Calu3 (cell line): Measurements from ENCODE around the gene TMEM30A. TPM values are rescaled to one million over a fixed set of nuclear protein-coding genes. Genes with fewer than 3 reads are reported as not detected.

Experiments
- Bru-seq: library from RNA; stranded (reverse); fragments of 400-500 nt; gene quantifications from one replicate; lab custom pipeline; 2021; lab: Mats Ljungman, UMichigan
- BruChase-seq, 2 experiments: library from RNA; stranded (reverse); fragments of 400-500 nt; gene quantifications; one replicate each; lab custom pipeline; 2021; lab: Mats Ljungman, UMichigan
- BruUV-seq: library from RNA; stranded (reverse); fragments of 400-500 nt; replicated peaks from 2 replicates; lab custom pipeline; 2021; lab: Mats Ljungman, UMichigan
- CTCF ChIA-PET: fragments of 300-600 bp; sonication (Branson Sonifier 250); formaldehyde crosslinking; loops from one replicate; lab custom pipeline; 2022; ENCODE audit warnings: antibody characterized with exemption; lab: Charles Lee
- DNase-seq: peaks from one replicate; pipeline ENCODE4 v3.0.0; 2022
- H3K27ac Mint-ChIP-seq: one replicate; pipeline ENCODE4 v1.8.0; 2022; ENCODE audit warnings: mixed read lengths; ENCODE audit not compliant: unreplicated experiment
- H3K27me3 Mint-ChIP-seq: one replicate; pipeline ENCODE4 v1.8.0; 2022; ENCODE audit warnings: mixed read lengths; ENCODE audit not compliant: unreplicated experiment
- H3K36me3 Mint-ChIP-seq: one replicate; pipeline ENCODE4 v1.8.0; 2022; ENCODE audit warnings: mild to moderate bottlenecking, moderate library complexity, mixed read lengths; ENCODE audit not compliant: insufficient read depth, unreplicated experiment
- H3K4me1 Mint-ChIP-seq: one replicate; pipeline ENCODE4 v1.8.0; 2022; ENCODE audit warnings: mild to moderate bottlenecking, low read depth, mixed read lengths; ENCODE audit not compliant: unreplicated experiment
- H3K4me3 Mint-ChIP-seq: one replicate; pipeline ENCODE4 v1.8.0; 2022; ENCODE audit warnings: mild to moderate bottlenecking, low read depth, moderate library complexity, mixed read lengths; ENCODE audit not compliant: unreplicated experiment
- H3K9me3 Mint-ChIP-seq: one replicate; pipeline ENCODE4 v1.8.0; 2022; ENCODE audit warnings: low read depth, mixed read lengths; ENCODE audit not compliant: unreplicated experiment
- intact Hi-C: fragments of 100-400 bp; cut with micrococcal nuclease; formaldehyde crosslinking; loops from one replicate; pipeline ENCODE4 v1.10.0; 2022; ENCODE audit not compliant: unreplicated experiment
- long read RNA-seq: library from polyadenylated mRNA; stranded (forward); transcript quantifications from one replicate; pipeline ENCODE4 v2.0.0, GENCODE V29; 2022
- total RNA-seq: library from RNA; stranded (reverse); gene quantifications from 2 replicates; pipeline ENCODE4 v1.2.3, GENCODE V29; 2022
- TF ChIP-seq, protein P1 (sequence below): fragments of 200-600 bp; IDR thresholded peaks from one replicate; pipeline ENCODE4 v1.8.0; 2022; ENCODE audit warnings: antibody characterized with exemption; ENCODE audit not compliant: unreplicated experiment

Gene TMEM30A
- total RNA-seq (105 and 141 TPM in 2 replicates), Bru-seq, nascent RNA (percentile 90 among the genes with signal in this experiment), BruChase-seq, experiment 1, labeled RNA remaining after a 6-hour chase (percentile 97 among the genes with signal in this experiment), BruChase-seq, experiment 2, labeled RNA remaining after a 2-hour chase (percentile 93 among the genes with signal in this experiment)
- long read RNA-seq, full-length matches to known transcripts: 244 of 326 reads
- long read RNA-seq, partial matches to known transcripts: 11 of 326 reads
- long read RNA-seq, other reads (novel, unspliced or antisense): 71 of 326 reads

DNA sequence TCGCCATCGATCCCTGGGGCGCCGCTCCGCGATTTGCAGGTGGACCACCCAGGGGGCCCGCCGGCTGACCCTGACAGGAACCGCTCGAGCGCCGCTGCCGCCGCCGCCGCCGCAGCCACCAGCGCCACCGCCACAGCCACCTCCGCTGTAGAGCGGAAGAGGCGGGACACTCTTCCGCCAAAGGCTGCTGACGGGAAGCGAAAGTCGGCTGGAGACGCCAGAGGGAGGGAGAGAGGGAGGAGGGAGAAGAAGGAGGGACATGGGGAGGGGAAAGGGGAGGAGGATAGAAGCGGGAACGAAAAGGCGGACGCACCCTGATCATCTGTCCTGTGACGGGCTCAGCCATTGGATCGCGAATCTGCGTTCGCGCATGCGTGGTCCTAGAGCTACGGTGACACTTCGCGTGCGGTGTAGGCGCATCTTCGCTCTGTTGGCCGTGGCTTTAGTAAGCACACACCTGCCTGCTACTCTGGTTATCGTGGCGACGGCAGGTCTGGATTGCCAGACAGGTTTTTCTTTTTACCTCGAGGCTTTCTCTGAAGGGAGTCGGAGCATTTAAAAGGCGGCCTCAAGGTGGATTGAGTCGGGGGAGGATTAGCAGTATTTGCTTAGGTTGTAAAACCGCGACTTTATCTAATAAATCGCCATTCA lies at the start of gene TMEM30A:
Gene TMEM30A, minus strand, starts transcription at position 161 of the 651 bp plus-strand sequence. Its CDS starts 154 bp downstream, at position 7.
- Mint-ChIP-seq H3K27me3 (no peaks in the 10 kb centered on the region), H3K9me3 (no peaks in the 10 kb centered on the region), H3K4me3 (no peak within 1 kb of the TSS), H3K4me1 (peaks cover 13% of the 10 kb centered on the region), H3K27ac (no peak within 1 kb of the TSS), H3K36me3 (peaks cover 4% of the 10 kb centered on the region)
- CTCF ChIA-PET: interaction anchor here (0.6 to 1.5 kb wide), 5 partner anchors 13 to 216 kb away, joined by 3 to 5 read pairs (median 4); no protein-coding TSS in a partner anchor
- TF ChIP-seq, protein P1, sequence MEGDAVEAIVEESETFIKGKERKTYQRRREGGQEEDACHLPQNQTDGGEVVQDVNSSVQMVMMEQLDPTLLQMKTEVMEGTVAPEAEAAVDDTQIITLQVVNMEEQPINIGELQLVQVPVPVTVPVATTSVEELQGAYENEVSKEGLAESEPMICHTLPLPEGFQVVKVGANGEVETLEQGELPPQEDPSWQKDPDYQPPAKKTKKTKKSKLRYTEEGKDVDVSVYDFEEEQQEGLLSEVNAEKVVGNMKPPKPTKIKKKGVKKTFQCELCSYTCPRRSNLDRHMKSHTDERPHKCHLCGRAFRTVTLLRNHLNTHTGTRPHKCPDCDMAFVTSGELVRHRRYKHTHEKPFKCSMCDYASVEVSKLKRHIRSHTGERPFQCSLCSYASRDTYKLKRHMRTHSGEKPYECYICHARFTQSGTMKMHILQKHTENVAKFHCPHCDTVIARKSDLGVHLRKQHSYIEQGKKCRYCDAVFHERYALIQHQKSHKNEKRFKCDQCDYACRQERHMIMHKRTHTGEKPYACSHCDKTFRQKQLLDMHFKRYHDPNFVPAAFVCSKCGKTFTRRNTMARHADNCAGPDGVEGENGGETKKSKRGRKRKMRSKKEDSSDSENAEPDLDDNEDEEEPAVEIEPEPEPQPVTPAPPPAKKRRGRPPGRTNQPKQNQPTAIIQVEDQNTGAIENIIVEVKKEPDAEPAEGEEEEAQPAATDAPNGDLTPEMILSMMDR: no peak
- BruUV-seq: no TSS peak
- DNase-seq: peak; percentile 96
- intact Hi-C loops: loop anchor here (2.0 kb wide), 1 partner anchor 18 kb away; no protein-coding TSS in a partner anchor

DNA sequence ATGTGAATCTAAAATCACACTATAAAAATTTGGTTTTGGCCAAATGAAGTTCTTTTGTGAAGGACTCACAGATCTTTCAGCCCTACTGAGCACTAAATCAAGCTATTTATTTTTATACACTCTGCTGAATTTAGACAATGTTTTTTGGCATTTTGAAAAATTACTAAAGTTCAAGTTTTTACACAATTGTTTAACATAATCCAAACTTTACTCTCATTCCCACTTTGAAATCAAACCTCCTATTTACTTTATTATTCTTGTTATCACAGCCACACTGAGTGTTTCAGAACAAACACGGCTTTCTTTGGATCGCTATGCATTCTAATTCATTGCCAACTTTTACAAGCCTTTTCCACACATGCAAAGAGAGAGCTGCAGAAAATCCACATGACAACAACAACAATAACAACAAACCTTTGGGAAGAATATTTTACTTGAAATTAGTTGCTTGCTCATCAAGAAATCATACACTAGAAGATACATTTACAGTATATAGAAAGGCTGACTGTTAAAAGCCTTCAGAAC lies 49.1 kb upstream of the TMEM30A start:
- CTCF ChIA-PET: interaction anchor here (0.6 kb wide), 1 partner anchor 308 kb away, joined by 3 read pairs; no protein-coding TSS in a partner anchor
- Mint-ChIP-seq H3K4me1 (no peaks in the 10 kb centered on the region), H3K36me3 (no peaks in the 10 kb centered on the region), H3K4me3 (no peak overlapping the region), H3K27me3 (no peaks in the 10 kb centered on the region), H3K9me3 (no peaks in the 10 kb centered on the region), H3K27ac (no peak overlapping the region)
- TF ChIP-seq, protein P1: no peak
- no TSS peak for BruUV-seq
- intact Hi-C loops: no loop called here
- no peak for DNase-seq

DNA sequence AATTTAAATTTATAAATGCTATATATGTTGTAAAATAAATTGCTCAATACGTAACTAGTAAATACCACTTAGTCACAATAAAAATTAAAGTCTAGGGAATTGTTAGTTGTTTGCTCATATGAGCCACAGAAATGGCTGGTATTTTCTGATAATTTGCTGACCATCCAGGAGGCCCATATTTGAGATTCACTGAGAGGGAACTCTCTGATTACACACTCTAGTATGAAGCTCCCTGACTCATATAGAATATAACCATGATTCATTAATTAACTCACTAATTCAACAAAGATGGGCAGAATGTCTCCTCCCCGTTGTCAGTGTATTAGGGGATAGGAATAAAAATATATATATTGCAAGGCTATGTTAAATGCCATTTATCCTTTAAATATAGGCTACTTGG lies 46.6 kb upstream of the TMEM30A start:
- CTCF ChIA-PET: no interaction called here
- TF ChIP-seq, protein P1: no peak
- no TSS peak for BruUV-seq
- Mint-ChIP-seq H3K4me3 (no peak overlapping the region), H3K27ac (no peak overlapping the region), H3K27me3 (no peaks in the 10 kb centered on the region), H3K9me3 (no peaks in the 10 kb centered on the region), H3K4me1 (no peaks in the 10 kb centered on the region), H3K36me3 (no peaks in the 10 kb centered on the region)
- intact Hi-C loops: no loop called here
- DNase-seq: no peak

DNA sequence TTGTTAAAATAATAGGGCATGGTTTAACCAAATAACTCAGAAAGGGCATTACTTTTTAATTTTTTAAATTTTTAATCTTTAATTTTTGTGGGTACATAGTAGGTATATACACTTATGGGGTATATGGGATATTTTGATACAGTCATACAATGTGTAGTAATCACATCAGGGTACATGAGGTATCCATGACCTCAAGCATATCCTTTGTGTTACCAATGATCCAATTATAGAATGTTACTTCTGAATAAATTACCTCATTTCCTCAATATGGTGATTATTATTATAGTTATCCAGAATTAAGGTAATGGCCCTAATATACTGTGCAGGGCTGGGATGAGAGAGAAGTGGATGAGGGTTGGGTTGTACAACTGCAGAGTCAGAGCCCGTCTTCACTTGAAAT lies 45.1 kb upstream of the TMEM30A start:
- no TSS peak for BruUV-seq
- Mint-ChIP-seq H3K9me3 (no peaks in the 10 kb centered on the region), H3K36me3 (no peaks in the 10 kb centered on the region), H3K4me3 (no peak overlapping the region), H3K27ac (no peak overlapping the region), H3K4me1 (no peaks in the 10 kb centered on the region), H3K27me3 (no peaks in the 10 kb centered on the region)
- TF ChIP-seq, protein P1: no peak
- intact Hi-C loops: no loop called here
- no peak for DNase-seq
- CTCF ChIA-PET: no interaction called here
